Bronchial epithelial cell (primary cell): ENCODE measurements around the gene GLTPD2. TPM values are rescaled to one million over a fixed set of nuclear protein-coding genes. Genes with fewer than 3 reads are reported as not detected.

Experiments
- DNase-seq: peaks from one replicate; pipeline ENCODE4 v3.0.0-alpha.2; 2010; ENCODE audit warnings: low read depth
- FAIRE-seq: peaks from 2 replicates; lab custom pipeline; 2011; peaks lifted over from hg19 to GRCh38; lab: Jason Lieb, UNC
- H3K27me3 ChIP-seq: 2 replicates; pipeline ENCODE4 v1.5.1; 2011; ENCODE audit warnings: low read length; ENCODE audit not compliant: control insufficient read depth, insufficient read depth
- H3K36me3 ChIP-seq: 2 replicates; pipeline ENCODE4 v1.5.1; 2011; ENCODE audit warnings: low read length; ENCODE audit not compliant: control insufficient read depth, insufficient read depth
- H3K4me3 ChIP-seq: 2 replicates; pipeline ENCODE4 v1.5.1; 2011; ENCODE audit warnings: mild to moderate bottlenecking, low read depth, low read length, control low read depth
- CTCF ChIP-seq: IDR thresholded peaks from 2 replicates; pipeline ENCODE4 v1.5.1; 2011; ENCODE audit warnings: mild to moderate bottlenecking, moderate library complexity, low read length, control low read depth, inconsistent platforms; ENCODE audit not compliant: insufficient read depth, severe bottlenecking
- total RNA-seq: library from RNA; depleted of rRNA; stranded (reverse); fragments of >200 nt; gene quantifications from 2 replicates; pipeline ENCODE4 v1.2.1, GENCODE V29; 2014

The GLTPD2 gene
- total RNA-seq, 1 donor from 2014 or later = not detected

GRCh38 chr17:4812690-4813089 lies 23.9 kb downstream of the GLTPD2 start:
- Histone ChIP-seq H3K36me3 (peaks cover 40% of the 10 kb centered on the region), H3K4me3 (no peak overlapping the region), H3K27me3 (no peaks in the 10 kb centered on the region)
- FAIRE-seq (peak; percentile 23), DNase-seq (no peak)
- TF ChIP-seq CTCF = no peak

DNA sequence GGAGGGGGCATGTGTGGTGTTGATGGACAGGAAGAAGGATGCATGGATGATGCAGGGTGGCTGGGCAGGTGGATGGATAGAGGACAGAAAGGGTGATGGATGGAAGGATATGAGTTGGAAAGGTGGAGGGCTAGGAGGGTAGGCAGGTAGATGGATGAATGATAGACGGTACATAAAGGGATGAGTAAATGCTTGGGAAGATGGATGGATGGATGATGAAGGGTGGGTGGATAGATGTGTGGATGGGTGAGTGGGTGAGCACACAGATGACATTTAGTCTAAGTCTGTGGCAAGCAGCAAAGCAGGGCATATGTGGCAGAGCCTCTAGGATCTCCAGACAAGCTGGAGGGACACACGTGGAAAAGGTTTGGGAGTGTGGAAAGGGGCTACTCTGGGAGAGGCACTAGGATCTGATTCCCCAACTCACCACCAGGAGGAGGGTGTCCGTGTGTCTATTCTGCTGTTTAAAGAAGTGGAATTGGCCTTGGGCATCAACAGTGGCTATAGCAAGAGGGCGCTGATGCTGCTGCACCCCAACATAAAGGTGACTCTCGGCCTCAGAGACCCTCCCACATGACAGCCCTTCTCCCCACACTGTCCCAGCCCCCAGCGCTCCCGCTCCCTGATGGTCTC lies 26.4 kb downstream of the GLTPD2 start:
- DNase-seq (no peak), FAIRE-seq (peak; percentile 91)
- Histone ChIP-seq H3K27me3 (no peaks in the 10 kb centered on the region), H3K36me3 (peaks cover 33% of the 10 kb centered on the region), H3K4me3 (no peak overlapping the region)
- TF ChIP-seq CTCF = peak; percentile 31

DNA sequence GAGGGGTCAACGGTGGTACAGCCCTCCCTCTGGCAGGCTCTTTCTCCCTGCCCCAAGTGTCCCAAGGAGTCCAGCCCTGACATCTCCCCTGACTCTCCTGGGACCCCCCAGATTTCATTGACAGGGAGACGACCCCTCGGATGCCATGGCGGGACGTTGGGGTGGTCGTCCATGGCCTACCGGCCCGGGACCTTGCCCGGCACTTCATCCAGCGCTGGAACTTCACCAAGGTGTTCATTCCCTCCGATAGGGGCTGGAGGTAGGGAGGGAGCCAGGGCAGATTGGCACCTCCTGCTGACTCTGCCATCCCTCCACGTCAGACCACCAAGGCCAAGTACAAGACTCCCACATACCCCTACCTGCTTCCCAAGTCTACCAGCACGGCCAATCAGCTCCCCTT lies 28.1 kb downstream of the GLTPD2 start:
- Histone ChIP-seq H3K36me3 (peaks cover 27% of the 10 kb centered on the region), H3K4me3 (no peak overlapping the region), H3K27me3 (no peaks in the 10 kb centered on the region)
- FAIRE-seq (no peak), DNase-seq (no peak)
- TF ChIP-seq CTCF = no peak

- Histone ChIP-seq H3K27me3 (no peaks in the 10 kb centered on the region), H3K36me3 (peaks cover 31% of the 10 kb centered on the region), H3K4me3 (no peak overlapping the region)
- TF ChIP-seq CTCF = no peak
- DNase-seq (no peak), FAIRE-seq (no peak)
Observed at GRCh38 chr17:4818276-4818675, 29.5 kb downstream of the GLTPD2 start.

GRCh38 chr17:4822835-4823234 lies 34.1 kb downstream of the GLTPD2 start:
- H3K27me3 ChIP-seq = no peaks in the 10 kb centered on the region
- DNase-seq (no peak), FAIRE-seq (peak; percentile 66)
- no peak overlapping the region for H3K4me3 ChIP-seq
- no peak for TF ChIP-seq CTCF
- H3K36me3 ChIP-seq = peaks cover 12% of the 10 kb centered on the region

DNA sequence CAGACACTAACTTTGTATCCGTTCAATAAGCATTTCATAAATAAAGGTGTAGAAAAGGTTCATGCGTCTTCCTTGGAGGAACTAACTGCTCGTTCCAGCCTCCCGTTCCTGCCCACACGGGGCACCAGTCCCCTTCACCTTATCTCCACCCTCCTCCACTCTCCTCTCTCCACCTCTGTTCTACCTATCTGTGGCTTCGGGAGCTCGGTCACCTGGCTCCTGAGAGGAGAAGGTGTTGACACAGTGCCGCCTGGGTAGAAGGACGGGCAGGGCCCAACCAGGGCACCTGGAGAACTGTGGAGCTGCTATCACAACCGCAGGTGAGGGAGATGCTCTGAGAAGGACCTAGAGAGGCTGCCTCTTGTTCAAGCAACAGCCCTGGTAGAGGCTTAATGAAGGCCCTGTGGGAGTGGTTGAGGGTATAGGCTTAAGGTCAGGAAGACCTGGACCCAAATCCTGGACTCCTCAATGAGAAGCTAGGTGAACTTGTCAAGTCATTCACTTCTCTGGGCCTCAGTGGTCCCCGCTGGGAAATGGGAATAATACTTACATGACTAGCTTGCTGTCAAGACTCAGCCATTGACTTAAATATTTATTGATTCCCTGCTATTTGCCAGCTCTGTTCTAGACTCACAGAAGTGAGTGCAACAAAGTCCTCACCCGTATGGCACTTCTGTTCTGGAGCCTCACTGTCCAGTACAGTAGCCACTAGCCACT lies 34.8 kb downstream of the GLTPD2 start:
- H3K4me3 ChIP-seq = no peak overlapping the region
- TF ChIP-seq CTCF = no peak
- H3K36me3 ChIP-seq = peaks cover 10% of the 10 kb centered on the region
- no peak for DNase-seq
- FAIRE-seq = no peak
- H3K27me3 ChIP-seq = no peaks in the 10 kb centered on the region
